Neural cell (in vitro differentiated cells): ENCODE results near the gene DNAJB11.

ENCODE experiments used
- EP300 ChIP-seq: fragments of 450-650 bp; conservative IDR thresholded peaks from 2 replicates; pipeline ENCODE4 v1.6.1; 2014; ENCODE audit warnings: antibody characterized with exemption, mild to moderate bottlenecking, moderate library complexity; ENCODE audit not compliant: poor library complexity, severe bottlenecking
- POLR2AphosphoS5 ChIP-seq: IDR thresholded peaks from 2 replicates; pipeline ENCODE4 v1.6.1; 2012
- SMC3 ChIP-seq: fragments of 450-650 bp; conservative IDR thresholded peaks from 2 replicates; pipeline ENCODE4 v1.6.1; 2014; ENCODE audit warnings: antibody characterized with exemption, mild to moderate bottlenecking, moderate library complexity; ENCODE audit not compliant: poor library complexity
- TF ChIP-seq, protein P1 (sequence below): fragments of 450-650 bp; IDR thresholded peaks from 2 replicates; pipeline ENCODE4 v1.5.1; 2014; ENCODE audit warnings: antibody characterized with exemption, mild to moderate bottlenecking, moderate library complexity; ENCODE audit not compliant: poor library complexity, severe bottlenecking
- TF ChIP-seq, protein P2 (sequence below): IDR thresholded peaks from 2 replicates; pipeline ENCODE4 v1.6.1; 2012; ENCODE audit warnings: borderline replicate concordance

DNA sequence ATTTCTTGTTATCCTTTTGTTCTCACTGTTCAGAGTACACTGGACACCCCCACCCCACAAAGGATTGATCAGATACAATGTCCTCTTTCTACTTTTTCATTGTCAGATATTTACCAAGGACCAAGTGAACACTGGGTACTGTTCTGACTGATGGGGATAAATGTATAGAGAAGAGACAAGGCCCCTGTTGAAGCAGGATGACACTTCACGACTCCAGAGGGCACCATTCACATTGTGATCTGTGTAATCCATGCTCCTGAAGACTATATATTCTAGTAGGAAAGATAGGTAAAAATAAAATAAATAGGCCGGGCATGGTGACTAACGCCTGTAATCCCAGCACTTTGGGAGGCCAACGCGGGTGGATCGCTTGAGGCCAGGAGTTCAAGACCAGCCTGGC is 19.1 kb upstream of the DNAJB11 start:
- TF ChIP-seq POLR2AphosphoS5: no peak
- TF ChIP-seq SMC3: peak; percentile 48
- TF ChIP-seq, protein P1, sequence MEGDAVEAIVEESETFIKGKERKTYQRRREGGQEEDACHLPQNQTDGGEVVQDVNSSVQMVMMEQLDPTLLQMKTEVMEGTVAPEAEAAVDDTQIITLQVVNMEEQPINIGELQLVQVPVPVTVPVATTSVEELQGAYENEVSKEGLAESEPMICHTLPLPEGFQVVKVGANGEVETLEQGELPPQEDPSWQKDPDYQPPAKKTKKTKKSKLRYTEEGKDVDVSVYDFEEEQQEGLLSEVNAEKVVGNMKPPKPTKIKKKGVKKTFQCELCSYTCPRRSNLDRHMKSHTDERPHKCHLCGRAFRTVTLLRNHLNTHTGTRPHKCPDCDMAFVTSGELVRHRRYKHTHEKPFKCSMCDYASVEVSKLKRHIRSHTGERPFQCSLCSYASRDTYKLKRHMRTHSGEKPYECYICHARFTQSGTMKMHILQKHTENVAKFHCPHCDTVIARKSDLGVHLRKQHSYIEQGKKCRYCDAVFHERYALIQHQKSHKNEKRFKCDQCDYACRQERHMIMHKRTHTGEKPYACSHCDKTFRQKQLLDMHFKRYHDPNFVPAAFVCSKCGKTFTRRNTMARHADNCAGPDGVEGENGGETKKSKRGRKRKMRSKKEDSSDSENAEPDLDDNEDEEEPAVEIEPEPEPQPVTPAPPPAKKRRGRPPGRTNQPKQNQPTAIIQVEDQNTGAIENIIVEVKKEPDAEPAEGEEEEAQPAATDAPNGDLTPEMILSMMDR: peak; percentile 30
- TF ChIP-seq, protein P2, sequence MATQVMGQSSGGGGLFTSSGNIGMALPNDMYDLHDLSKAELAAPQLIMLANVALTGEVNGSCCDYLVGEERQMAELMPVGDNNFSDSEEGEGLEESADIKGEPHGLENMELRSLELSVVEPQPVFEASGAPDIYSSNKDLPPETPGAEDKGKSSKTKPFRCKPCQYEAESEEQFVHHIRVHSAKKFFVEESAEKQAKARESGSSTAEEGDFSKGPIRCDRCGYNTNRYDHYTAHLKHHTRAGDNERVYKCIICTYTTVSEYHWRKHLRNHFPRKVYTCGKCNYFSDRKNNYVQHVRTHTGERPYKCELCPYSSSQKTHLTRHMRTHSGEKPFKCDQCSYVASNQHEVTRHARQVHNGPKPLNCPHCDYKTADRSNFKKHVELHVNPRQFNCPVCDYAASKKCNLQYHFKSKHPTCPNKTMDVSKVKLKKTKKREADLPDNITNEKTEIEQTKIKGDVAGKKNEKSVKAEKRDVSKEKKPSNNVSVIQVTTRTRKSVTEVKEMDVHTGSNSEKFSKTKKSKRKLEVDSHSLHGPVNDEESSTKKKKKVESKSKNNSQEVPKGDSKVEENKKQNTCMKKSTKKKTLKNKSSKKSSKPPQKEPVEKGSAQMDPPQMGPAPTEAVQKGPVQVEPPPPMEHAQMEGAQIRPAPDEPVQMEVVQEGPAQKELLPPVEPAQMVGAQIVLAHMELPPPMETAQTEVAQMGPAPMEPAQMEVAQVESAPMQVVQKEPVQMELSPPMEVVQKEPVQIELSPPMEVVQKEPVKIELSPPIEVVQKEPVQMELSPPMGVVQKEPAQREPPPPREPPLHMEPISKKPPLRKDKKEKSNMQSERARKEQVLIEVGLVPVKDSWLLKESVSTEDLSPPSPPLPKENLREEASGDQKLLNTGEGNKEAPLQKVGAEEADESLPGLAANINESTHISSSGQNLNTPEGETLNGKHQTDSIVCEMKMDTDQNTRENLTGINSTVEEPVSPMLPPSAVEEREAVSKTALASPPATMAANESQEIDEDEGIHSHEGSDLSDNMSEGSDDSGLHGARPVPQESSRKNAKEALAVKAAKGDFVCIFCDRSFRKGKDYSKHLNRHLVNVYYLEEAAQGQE: no peak
- TF ChIP-seq EP300: no peak
